ENCODE results near the gene AOC3. TPM values are rescaled to one million over a fixed set of nuclear protein-coding genes. Genes with fewer than 3 reads are reported as not detected.

The AOC3 gene
- total RNA-seq, 1 experiment from 2014 or later = 2.8 TPM

DNA sequence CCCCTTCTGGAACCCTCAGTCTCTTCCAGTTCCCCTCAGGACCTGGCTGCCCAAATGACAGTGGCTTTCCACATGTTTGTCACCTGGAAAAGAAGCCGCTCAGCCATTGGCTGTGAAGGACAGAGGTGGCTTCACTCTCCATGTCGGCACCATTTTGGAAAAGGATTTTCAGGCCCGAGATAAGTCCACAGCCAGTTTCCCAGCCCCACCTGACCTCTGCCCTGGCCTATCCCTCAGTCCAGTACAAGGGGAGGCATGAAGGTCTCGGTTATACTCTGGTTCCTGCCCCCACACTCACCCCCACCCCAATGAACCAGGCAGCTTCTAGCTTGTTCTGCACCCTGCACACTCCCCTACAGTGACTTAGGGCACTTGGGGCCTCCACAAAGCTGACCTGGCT, 15.2 kb downstream of the AOC3 start:
- no peak overlapping the region for H4K5ac ChIP-seq (ENCODE audit: insufficient read length, low read depth, low read length)
- no peak overlapping the region for H2BK5ac ChIP-seq (ENCODE audit: insufficient read length, low read length)
- H4K8ac ChIP-seq (replicated peaks; ENCODE audit: insufficient read length, low read depth, low read length) = no peak overlapping the region
- no peaks in the 10 kb centered on the region for H3K79me2 ChIP-seq (ENCODE audit: insufficient read depth, low read length)
- no peak overlapping the region for H4K91ac ChIP-seq (ENCODE audit: insufficient read length, low read depth, low read length)
- Mint-ChIP-seq H3K27ac (no peak overlapping the region), H3K27me3 (ENCODE audit: low read depth) (peaks cover 9% of the 10 kb centered on the region), H3K4me3 (no peak overlapping the region), H3K36me3 (ENCODE audit: insufficient read depth in 1 of 3, low read depth in 3 of 3) (peaks cover 0 to 4% (median 2%) of the 10 kb centered on the region in 3 experiments; a peak in 3 of 7 replicates), H3K9me3 (peaks cover 13% of the 10 kb centered on the region in 2 experiments), H3K4me1 (peaks cover 10 to 19% of the 10 kb centered on the region in 2 experiments)
- H3K9me3 ChIP-seq (ENCODE audit: control insufficient read depth, low read depth, low read length) = no peaks in the 10 kb centered on the region
- no peak for DNase-seq
- no peak overlapping the region for H2BK15ac ChIP-seq (ENCODE audit: low read depth, low read length)
- no peaks in the 10 kb centered on the region for H3K27me3 ChIP-seq (ENCODE audit: insufficient read depth, low read length)
- no peaks in the 10 kb centered on the region for H3K4me1 ChIP-seq (ENCODE audit: insufficient read depth, low read length)
- H3K27ac ChIP-seq (ENCODE audit: insufficient read length, low read depth, low read length) = no peak overlapping the region
- no peak overlapping the region for H3K18ac ChIP-seq (ENCODE audit: insufficient read length, low read depth, low read length)
- H3T11ph ChIP-seq (ENCODE audit: low read length) = no peak overlapping the region
- no peaks in the 10 kb centered on the region for H3K23me2 ChIP-seq (ENCODE audit: insufficient read length, low read depth, low read length, poor library complexity, severe bottlenecking)
- H2BK12ac ChIP-seq (ENCODE audit: insufficient read length, low read depth, low read length) = no peak overlapping the region
- WGBS (ENCODE audit: extremely low coverage, insufficient read length, low lambda C conversion rate) = no CpG with 5 or more reads among the region's 4 CpGs
- H3K4me2 ChIP-seq (ENCODE audit: insufficient read depth, insufficient read length, low read length) = no peak overlapping the region
- no peak overlapping the region for H2AFZ ChIP-seq (ENCODE audit: low read length)
- TF ChIP-seq, protein P1, sequence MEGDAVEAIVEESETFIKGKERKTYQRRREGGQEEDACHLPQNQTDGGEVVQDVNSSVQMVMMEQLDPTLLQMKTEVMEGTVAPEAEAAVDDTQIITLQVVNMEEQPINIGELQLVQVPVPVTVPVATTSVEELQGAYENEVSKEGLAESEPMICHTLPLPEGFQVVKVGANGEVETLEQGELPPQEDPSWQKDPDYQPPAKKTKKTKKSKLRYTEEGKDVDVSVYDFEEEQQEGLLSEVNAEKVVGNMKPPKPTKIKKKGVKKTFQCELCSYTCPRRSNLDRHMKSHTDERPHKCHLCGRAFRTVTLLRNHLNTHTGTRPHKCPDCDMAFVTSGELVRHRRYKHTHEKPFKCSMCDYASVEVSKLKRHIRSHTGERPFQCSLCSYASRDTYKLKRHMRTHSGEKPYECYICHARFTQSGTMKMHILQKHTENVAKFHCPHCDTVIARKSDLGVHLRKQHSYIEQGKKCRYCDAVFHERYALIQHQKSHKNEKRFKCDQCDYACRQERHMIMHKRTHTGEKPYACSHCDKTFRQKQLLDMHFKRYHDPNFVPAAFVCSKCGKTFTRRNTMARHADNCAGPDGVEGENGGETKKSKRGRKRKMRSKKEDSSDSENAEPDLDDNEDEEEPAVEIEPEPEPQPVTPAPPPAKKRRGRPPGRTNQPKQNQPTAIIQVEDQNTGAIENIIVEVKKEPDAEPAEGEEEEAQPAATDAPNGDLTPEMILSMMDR (conservative IDR thresholded peaks at IDR 0.05) = no peak
- H2BK20ac ChIP-seq (ENCODE audit: low read depth, low read length, poor library complexity, severe bottlenecking) = no peak overlapping the region
- no peak overlapping the region for H3K4ac ChIP-seq (ENCODE audit: low read depth, low read length)
- H3K79me1 ChIP-seq (ENCODE audit: insufficient read depth, low read depth, low read length, poor library complexity, severe bottlenecking) = no peaks in the 10 kb centered on the region
- no peaks in the 10 kb centered on the region for H4K20me1 ChIP-seq (ENCODE audit: control insufficient read depth, insufficient read depth, insufficient read length)
- no peak overlapping the region; the same call in 1 of the 2 replicates for H3K14ac ChIP-seq (ENCODE audit: insufficient read depth, low read length)
- no peak overlapping the region for H3K23ac ChIP-seq (ENCODE audit: insufficient read length, low read depth, low read length)
- H2BK120ac ChIP-seq (ENCODE audit: low read depth, low read length, poor library complexity, severe bottlenecking) = no peak overlapping the region
- H3K56ac ChIP-seq (ENCODE audit: insufficient read length, low read depth, low read length) = no peak overlapping the region
- no peak overlapping the region for H3K9ac ChIP-seq (ENCODE audit: extremely low read depth, insufficient read length, low read length)
- no peak overlapping the region for H2AK5ac ChIP-seq (ENCODE audit: insufficient read length, low read length)

All from H9 (cell line).